Lung (tissue), 12 donors: Measurements from ENCODE around the gene FHIP2A. TPM values are rescaled to one million over a fixed set of nuclear protein-coding genes. Genes with fewer than 3 reads are reported as not detected.

Experiments
- ATAC-seq: fragments of 200-7000 bp; cut with Tn5 transposase; one replicate; pipeline ENCODE4 v1.9.1; 2020; ENCODE audit warnings: moderate number of reproducible peaks; ENCODE audit not compliant: insufficient read depth, low FRiP score
- DNase-seq, 3 donors: peaks; one replicate each; pipeline ENCODE4 v3.0.0-alpha.2; 2013 to 2017
- H3K27ac ChIP-seq, 2 donors: one replicate each; pipeline ENCODE4 v1.5.1; 2013; ENCODE audit warnings: mild to moderate bottlenecking in 2 of 2, moderate library complexity in 2 of 2, control low read depth in 1 of 2, inconsistent platforms in 1 of 2, low read depth in 1 of 2, low read length in 1 of 2
- H3K27me3 ChIP-seq, 3 donors: one replicate each; pipeline ENCODE4 v1.5.1; 2013; ENCODE audit warnings: low read length in 2 of 3; ENCODE audit not compliant: control insufficient read depth in 3 of 3, insufficient read depth in 3 of 3
- H3K36me3 ChIP-seq, 4 donors: one replicate each; pipeline ENCODE4 v1.5.1; 2013; ENCODE audit warnings: low read length in 4 of 4, mild to moderate bottlenecking in 1 of 4, moderate library complexity in 1 of 4; ENCODE audit not compliant: control insufficient read depth in 4 of 4, insufficient read depth in 4 of 4
- H3K4me1 ChIP-seq, 5 donors: one replicate each; pipeline ENCODE4 v1.5.1; 2013; ENCODE audit warnings: low read length in 5 of 5, mild to moderate bottlenecking in 2 of 5, moderate library complexity in 1 of 5; ENCODE audit not compliant: control insufficient read depth in 5 of 5, insufficient read depth in 5 of 5
- H3K4me3 ChIP-seq: one replicate; pipeline ENCODE4 v1.5.1; 2013; ENCODE audit warnings: mild to moderate bottlenecking, control low read depth, moderate library complexity
- H3K9ac ChIP-seq, 2 donors: one replicate each; pipeline ENCODE4 v1.5.1; 2013; ENCODE audit warnings: low read length in 2 of 2, control low read depth in 1 of 2; ENCODE audit not compliant: insufficient read depth in 1 of 2
- H3K9me3 ChIP-seq, 4 donors: one replicate each; pipeline ENCODE4 v1.5.1; 2013; ENCODE audit warnings: low read length in 3 of 4, mild to moderate bottlenecking in 1 of 4, moderate library complexity in 1 of 4; ENCODE audit not compliant: control insufficient read depth in 4 of 4, insufficient read depth in 3 of 4
- WGBS, 2 donors: extraction: QIAGEN DNeasy Blood & Tissue Kit; methylation state at CpG; one replicate each; pipeline ENCODE4 v1.1.7; 2013; 5-methylcytosine and 5-hydroxymethylcytosine counted together
- polyA plus RNA-seq, 2 donors: library from polyadenylated mRNA; stranded (reverse); fragments of 200-250 nt; gene quantifications; one replicate each; pipeline ENCODE4 v1.2.1, GENCODE V29; 2013
- total RNA-seq, 2 donors: library from RNA; depleted of rRNA in 1 of 2; stranded (reverse); fragments of >200 nt in 1 of 2; gene quantifications; one replicate each; pipeline ENCODE4 v1.2.1, GENCODE V29; 2014 to 2021
- TF ChIP-seq, protein P1 (sequence below): IDR thresholded peaks from 2 replicates; pipeline ENCODE4 v1.5.1; 2012; ENCODE audit warnings: mild to moderate bottlenecking; ENCODE audit errors: control extremely low read depth, extremely low read depth
- donor health status: control.
- donor health status: control.
- donor health status: Bipolar disorder and iron deficiency.
- donor health status: healthy.
- donor health status: DM: yes; HTN: yes; CAD: no.

FHIP2A gene
- total and polyA plus RNA-seq, 4 donors = 7.9 to 44.7 (median 17.8) TPM

DNA sequence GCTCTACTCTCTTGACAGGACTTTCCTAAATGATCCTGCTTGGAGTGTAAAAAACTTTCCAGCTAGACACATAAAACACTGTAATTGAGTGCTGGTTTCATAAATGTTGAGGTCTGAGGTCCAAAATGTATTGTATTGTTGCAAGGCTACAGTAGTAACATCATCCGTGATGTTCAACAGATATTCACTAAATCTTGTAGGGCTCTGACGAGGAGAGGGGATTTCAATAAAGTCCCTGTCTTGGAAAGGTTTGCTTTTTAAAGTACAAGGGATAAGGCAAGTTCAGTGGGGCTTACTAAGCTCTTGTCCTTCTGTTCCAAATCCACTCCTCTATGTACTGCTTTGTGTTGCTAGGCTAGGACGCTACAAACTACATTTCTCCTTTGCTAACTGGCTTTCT lies 48.9 kb downstream of the FHIP2A start:
- Histone ChIP-seq H3K27me3 (no peaks in the 10 kb centered on the region), H3K36me3 (peaks cover 0 to 4% (median 0%) of the 10 kb centered on the region in 4 donors), H3K4me1 (peaks cover 0 to 2% (median 0%) of the 10 kb centered on the region in 5 donors), H3K9ac (no peak overlapping the region), H3K4me3 (no peak overlapping the region), H3K9me3 (no peaks in the 10 kb centered on the region), H3K27ac (no peak overlapping the region)
- TF ChIP-seq, protein P1, sequence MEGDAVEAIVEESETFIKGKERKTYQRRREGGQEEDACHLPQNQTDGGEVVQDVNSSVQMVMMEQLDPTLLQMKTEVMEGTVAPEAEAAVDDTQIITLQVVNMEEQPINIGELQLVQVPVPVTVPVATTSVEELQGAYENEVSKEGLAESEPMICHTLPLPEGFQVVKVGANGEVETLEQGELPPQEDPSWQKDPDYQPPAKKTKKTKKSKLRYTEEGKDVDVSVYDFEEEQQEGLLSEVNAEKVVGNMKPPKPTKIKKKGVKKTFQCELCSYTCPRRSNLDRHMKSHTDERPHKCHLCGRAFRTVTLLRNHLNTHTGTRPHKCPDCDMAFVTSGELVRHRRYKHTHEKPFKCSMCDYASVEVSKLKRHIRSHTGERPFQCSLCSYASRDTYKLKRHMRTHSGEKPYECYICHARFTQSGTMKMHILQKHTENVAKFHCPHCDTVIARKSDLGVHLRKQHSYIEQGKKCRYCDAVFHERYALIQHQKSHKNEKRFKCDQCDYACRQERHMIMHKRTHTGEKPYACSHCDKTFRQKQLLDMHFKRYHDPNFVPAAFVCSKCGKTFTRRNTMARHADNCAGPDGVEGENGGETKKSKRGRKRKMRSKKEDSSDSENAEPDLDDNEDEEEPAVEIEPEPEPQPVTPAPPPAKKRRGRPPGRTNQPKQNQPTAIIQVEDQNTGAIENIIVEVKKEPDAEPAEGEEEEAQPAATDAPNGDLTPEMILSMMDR = no peak
- no peak for ATAC-seq
- WGBS, 2 donors = 88 to 89% methylated on average over 3 of the region's 3 CpGs
- no peak for DNase-seq

DNA sequence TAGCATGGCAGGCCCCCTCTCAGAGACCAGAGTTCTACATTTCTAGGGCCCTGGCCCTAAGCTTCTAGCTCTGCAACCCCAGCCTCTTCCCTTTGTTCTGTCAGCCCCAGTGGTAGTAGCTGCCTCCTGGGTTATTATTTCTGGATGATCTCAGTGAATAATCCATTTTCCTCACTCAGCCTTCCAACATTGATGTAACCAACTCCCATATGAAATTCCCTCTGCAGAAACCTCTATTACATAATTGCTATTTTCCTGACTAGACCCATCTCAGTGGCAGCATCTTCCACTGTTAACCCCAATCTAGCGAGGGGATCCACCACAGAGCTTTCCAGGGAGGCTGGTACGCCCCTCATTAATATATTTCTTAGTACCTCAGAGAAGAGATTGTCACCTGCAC lies 49.8 kb downstream of the FHIP2A start:
- no peak for ATAC-seq
- no peaks in the 10 kb centered on the region for H3K27me3 ChIP-seq
- no peaks in the 10 kb centered on the region for H3K9me3 ChIP-seq
- peaks cover 0 to 2% (median 0%) of the 10 kb centered on the region in 5 donors for H3K4me1 ChIP-seq
- no peak overlapping the region for H3K27ac ChIP-seq
- no peak overlapping the region for H3K9ac ChIP-seq
- WGBS, 2 donors = 94% methylated on average over 2 of the region's 2 CpGs
- no peak overlapping the region for H3K4me3 ChIP-seq
- peaks cover 0 to 1% (median 0%) of the 10 kb centered on the region in 4 donors for H3K36me3 ChIP-seq
- DNase-seq = no peak
- TF ChIP-seq, protein P1 = no peak

Other genes starting within 250 kb of the FHIP2A start
- gene ABLIM1, start 163.5 kb upstream of the FHIP2A start, total RNA-seq = 100 to 1,000 TPM in 1 of 2 donors, 10 to 100 TPM in 1; 93.4 to 135 TPM
- gene ABLIM1, start 163.5 kb upstream of the FHIP2A start, polyA plus RNA-seq = 10 to 100 TPM; 20.0 to 26.4 TPM
- 10 to 100 TPM; 15.1 to 27.0 TPM for gene TRUB1, start 116.4 kb downstream of the FHIP2A start, total RNA-seq
- gene TRUB1, start 116.4 kb downstream of the FHIP2A start, polyA plus RNA-seq = 1 to 10 TPM; 4.9 to 6.3 TPM